GOT3 (cell line): ENCODE measurements around the gene XAB2.

Source experiments
- DNase-seq: peaks from one replicate; lab custom pipeline; 2025; ENCODE audit warnings: mixed read lengths; lab: John Stamatoyannopoulos, UW

XAB2 gene

GRCh38 chr19:7611541-7612279 is 17.6 kb downstream of the XAB2 start:
- no peak for DNase-seq

- no peak for DNase-seq
Measured at GRCh38 chr19:7610491-7611240, 18.7 kb downstream of the XAB2 start.

- DNase-seq, result no peak
Measured at GRCh38 chr19:7607874-7608560, 21.3 kb downstream of the XAB2 start.

DNA sequence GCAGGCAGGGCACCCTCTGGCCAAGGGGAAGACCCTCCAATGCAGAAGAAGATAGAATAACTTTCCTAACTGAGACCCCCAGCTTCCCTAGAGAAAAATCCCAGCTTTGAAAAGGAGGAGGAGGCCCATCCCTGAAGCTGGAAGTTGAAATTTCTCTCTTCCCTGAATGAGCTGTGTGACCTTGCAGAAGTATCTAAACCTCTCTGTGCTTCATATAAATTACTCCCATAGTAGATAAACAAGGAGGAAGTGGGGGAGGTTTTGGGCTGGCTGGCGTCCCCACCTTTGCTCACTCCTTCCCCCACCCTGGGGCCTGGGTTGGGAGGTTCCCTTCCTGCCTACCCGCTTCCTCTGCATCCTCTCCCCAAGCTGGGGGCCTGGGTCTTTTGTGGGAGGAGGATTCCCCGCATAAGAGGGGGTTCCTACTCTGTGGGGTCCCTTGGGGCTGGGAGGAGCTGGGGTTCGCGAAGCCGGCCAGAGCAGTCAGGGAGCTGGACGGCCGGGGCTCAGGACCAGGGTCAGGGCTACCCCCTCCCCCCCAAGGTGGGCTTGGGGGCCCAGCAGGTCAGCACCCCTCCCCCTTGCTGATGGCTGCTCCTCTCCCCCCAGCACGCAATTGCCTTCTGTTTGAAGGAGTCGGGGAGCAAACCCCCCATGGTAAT is 22.0 kb downstream of the XAB2 start:
- no peak for DNase-seq

DNA sequence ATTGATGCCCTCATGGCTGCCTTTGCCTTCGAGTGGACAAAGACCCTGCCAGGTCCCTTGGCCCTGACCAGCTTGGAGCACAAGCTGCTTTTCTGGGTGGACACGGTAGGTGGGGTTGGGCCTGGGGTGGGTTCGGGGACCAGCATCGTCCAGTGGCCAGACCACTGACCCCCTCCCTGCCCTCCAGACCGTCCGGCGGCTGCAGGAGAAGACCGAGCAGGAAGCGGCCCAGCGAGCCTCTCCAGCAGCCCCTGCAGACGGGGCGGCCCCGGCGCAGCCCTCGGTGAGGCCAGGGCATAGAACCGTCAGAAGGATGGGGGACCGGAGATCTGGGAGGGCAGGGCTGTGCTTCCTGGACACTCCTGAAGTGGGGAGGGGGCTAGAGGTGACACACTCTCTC is 23.1 kb downstream of the XAB2 start:
- no peak for DNase-seq

DNA sequence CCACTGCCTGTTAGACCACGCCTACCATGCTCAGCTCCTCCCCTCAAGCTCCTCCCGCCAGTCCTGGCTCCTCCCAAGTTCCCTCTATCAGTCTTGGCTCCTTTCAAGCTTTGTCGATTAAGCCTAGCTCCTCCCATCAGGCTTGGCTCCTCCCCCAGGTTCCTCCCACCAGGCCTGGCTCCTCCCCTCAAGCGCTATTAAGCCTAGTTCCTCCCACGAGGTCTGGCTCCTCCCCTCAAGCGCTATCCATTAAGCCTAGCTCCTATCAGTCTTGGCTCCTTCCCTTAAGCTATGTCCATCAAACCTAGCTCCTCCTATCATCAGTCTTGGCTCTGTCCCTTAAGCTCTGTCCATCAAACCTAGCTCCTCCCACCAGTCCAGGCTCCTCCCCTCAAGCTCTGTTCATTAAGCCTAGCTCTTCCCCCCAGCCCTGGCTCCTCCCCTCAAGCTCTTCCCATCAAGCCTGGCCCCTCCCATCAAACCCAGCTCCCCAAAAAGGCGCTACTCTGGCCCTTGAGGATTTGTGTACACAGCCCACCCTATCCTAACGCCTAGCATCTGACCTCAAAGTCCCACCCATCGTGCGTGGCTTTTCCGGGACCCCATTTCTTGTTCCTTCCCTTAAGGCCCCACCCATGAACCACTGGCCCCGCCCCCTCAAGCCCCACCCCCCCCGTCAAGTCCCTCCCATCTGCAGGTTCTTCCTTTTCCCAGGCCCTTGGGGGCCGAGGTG is 23.7 kb downstream of the XAB2 start:
- no peak for DNase-seq

DNA sequence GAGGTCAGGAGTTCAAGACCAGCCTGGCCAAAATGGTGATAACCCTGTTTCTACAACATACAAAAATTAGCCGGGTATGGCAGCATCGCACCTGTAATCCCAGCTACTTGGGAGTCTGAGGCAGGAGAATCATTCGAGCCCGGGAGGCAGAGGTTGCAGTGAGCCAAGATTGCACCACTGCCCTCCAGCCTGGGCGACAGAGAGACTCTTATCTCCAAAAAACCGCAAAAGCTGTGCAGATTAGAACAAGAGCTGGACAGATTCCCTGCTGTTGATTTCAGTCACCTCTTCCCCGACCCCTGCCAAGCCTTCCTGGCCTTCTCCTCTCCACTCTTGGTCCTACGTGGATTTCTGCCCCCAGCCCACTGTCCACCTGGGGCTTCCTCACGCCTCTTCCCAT is 25.4 kb downstream of the XAB2 start:
- no peak for DNase-seq

DNA sequence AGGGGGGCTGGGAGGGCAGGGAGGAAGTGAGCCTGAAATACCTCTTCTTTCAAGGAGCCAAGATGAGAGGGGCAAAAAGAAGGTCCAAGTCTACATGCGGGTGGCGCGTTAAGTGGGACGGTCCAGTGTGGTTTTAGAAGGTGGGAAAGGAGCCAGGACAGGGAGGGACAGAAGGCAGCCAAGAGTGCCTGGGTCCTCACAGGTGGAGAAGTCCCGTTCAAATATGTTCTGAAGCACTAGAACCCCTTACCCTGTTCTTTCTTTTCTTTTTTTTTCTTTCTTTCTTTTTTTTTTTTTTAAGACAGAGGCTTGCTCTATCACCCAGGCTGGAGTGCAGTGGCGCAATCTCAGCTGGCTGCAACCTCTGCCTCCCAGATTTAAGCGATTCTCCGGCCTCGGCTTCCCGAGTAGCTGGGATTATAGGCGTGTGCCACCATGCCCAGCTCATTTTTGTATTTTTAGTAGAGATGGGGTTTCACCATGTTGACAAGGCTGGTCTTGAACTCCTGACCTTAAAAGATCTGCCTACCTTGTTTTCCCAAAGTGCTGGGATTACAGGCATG is 26.3 kb downstream of the XAB2 start:
- no peak for DNase-seq

DNA sequence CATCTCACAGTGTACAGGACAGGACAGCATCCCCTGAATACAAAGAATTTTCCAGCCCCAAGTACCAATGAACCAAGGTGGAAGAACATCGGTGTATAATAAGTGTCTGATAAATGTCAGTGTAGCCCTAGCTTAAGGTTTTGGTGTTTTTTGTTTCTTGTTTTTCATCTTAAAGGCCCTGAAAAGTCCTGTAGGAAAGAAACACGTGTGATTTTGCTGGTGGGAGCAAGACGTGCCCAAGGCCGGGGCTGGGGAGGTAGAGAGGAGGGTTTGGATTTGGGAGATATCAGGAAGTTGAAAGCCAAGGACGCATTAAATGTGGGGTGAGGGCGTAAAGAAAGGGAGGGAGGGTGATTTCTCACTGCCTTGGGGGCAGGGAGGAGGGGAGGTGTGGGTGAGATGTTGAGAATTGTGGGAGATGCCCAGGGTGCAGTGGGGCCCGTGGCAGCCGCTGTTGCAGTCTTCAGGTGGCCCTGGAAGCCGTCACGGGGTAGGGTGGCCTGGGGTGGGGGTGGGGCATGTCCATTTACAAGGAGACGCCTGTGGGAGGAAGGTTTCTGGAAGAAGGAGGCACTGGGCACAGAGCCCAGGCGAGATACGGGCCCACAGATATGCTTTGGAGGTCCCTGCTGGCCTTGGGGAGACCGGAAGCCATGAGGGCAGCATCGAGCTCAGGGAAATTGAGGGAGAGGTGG is 27.0 kb downstream of the XAB2 start:
- no peak for DNase-seq

DNA sequence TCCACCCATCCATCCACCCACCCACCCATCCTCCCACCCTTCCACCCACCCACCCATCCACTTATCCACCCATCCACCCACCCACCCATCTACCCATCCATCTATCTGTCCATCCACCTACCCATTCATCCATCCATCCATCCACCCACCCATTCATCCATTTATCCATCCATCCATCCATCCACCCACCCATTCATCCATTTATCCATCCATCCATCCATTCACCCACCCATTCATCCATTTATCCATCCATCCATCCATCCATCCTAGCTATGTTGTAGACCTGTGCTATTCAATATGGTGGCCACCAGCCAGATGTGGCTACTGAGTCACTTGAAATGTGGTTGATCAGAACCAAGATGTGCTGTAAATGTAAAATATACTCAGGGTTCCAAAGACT is 28.6 kb downstream of the XAB2 start:
- no peak for DNase-seq

DNA sequence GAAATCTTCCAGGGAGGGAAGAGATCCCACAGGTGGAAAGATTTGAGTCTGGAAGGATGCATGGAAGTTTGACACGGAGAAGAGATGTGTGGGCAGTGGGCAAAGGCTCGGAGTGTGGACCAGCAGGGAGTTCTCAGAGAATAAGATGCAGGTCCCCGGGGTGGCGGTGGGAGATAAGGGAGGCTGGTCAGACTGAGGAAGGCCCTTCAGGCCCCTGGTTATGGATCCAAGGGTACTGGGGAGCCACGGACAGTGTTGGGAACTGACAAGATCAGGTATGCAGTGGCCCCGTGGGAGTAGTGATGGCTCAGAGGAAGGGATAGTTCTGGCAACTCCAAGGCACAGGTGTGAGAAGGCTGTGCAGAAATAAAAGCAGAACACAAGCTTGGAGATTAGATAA is 31.2 kb downstream of the XAB2 start:
- no peak for DNase-seq

DNA sequence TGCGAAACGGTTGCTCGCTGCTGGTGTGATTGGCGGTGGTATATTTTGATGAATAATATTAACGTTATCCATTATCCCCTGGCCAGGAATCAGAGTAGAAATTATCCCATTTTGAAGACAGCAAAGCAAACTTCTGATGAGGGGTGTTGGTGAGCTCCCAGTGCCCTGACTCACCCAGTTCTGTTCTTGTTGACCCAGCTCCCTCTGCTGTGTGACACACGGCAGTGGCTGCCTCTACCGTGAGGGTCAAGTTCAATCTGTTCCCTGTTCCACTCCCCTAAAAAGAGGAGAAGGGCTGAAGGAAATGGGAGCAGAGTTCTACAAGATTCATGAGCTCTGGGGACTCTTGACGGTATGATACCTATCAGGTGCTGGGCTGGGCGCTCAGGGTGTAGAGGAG is 31.7 kb downstream of the XAB2 start:
- DNase-seq, result no peak

DNA sequence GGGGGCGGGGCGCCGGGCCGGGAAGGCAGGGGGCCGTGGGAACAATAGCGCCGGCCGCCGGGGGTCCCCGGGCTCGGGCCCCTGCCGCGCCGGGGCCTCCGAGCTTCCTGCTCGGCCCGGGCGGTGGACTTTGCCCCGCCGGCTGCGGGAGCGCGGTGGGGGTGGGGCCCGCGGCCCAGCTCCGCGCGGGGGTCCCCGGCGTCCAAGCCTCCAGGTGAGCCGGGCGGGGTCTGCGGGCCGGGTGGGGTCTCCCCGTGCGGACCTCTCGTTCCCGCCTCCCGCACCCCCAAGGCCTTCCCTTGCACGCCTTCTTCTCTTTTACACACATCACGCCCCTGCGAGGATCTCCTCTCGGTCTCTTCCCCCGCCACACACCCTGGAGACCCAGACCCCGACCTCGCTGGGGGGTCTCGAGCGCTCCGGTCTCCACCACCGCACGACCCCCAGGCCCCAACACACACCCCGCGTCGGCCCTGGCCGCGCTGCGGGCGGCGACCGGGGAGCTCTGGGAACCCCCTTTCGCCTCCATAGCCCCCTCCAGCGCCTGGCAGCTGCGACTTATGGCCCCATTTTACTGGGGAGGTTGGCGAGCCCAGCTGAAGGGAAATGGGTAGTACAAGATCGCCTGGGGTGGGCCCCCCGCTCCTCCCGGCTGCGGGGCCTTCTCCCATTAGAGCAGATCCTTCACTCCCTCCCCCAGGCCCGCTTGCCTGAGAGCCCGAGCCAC is 33.0 kb downstream of the XAB2 start:
- DNase-seq, result no peak

GRCh38 chr19:7595466-7596133 is 33.7 kb downstream of the XAB2 start, which contains the start of gene CAMSAP3:
CAMSAP3 (plus strand) TSS chr19:7595863; CDS start chr19:7596003, 140 bp downstream.
- no peak for DNase-seq

- DNase-seq, result no peak
Measured at GRCh38 chr19:7590256-7590655, 39.1 kb downstream of the XAB2 start.

- DNase-seq, result no peak
Measured at GRCh38 chr19:7589822-7590221, 39.5 kb downstream of the XAB2 start.

GRCh38 chr19:7582446-7582845 is 46.9 kb downstream of the XAB2 start:
- DNase-seq, result no peak

- no peak for DNase-seq
Measured at GRCh38 chr19:7579182-7579581, 50.2 kb downstream of the XAB2 start.

- no peak for DNase-seq
Measured at GRCh38 chr19:7578127-7578526, 51.2 kb downstream of the XAB2 start.
